ENCODE results near the gene LRP2.

LRP2 gene

DNA sequence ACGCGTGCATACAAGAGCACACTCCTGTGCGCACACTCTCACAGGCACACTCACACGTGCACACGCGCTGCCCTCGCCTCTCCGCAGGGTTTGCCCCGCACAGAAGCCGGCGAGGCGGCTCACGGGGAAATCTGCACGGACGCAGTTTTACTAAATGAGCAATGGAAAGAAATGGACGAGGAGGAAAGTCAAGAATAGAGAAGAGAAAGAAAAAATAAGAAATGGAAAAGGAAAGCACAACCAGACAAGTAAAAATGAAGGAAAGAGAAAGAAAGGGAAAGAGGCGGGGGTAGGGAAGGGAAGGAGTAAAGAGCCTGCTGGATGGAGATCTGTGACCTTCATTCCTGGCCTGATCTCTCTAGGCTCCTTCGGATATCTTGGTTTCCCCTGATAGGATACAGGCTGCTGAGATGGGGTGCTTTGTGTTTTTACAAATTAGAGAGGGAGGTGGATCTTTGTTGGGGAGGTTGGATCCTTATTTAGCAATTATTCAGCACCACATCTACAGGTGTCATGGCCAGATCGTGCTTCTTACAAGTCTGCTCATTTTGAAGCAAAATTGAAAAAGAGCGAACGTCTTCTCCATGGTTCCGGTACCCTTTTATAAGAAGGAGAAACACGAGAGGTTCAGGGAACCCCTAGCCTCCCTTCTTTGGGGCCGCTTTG, 693 bp upstream of the LRP2 start:
- TF ChIP-seq CTCF (IDR thresholded peaks at IDR 0.05; ENCODE audit: low read depth, low read length), result no peak
- no peak for DNase-seq (ENCODE audit: extremely low read depth, low read depth)

DNA sequence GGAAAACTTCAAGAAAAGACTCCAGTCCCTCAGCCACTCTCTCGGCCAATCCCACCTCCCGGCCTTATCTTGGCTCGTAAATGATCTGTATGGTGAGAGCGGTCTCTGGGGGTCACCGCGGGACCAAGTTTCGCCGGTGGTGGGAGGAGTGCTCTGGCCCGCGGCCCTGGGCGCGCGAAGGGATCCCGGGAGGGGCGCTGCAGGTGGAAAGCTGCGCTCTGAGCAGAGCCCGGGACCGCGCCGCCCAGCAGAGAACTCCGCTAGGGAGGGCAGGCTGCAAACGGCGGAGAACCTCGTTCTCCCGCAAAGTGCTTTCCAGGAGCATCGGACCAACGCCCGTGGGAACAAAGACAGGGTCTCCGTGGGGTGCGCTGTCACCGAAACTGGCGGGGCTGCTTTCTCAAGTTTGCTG, 622 bp downstream of the LRP2 start:
- no peak for DNase-seq (ENCODE audit: extremely low read depth, low read depth)
- no peak for TF ChIP-seq CTCF (IDR thresholded peaks at IDR 0.05; ENCODE audit: low read depth, low read length)

DNA sequence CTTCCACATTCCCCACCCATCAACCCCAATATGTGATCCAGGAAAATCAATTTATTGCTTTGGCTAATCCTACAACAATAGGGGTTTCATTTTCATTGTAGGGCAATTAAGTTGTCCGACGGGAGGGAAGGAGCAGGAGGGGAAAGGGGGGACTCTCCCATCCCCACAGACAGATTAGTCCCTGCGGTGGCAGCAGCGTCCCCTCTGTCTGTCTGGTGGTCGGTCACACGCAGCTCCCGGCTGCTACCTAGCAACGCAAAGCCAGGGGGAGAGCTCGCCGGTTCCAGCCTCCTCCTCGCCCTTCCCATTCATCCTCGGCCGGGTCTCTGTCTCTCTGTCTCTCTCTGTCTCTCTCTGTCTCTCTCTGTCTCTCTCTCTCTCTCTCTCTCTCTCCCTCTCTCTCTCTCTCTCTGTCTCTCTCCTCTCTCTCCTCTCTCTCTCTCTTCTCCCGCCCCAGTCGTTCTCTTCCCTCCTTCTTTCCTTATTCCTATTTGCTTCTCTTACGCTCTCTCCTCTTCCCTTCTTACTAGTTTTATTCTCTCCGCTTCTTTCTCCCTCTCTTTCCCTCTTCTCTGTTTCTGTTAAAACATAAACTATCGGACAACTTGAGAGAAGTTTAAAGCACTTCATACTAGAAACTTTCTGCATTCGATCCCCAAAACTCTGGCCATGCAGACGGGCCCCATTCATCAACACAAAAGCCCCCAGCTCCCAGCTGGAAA, 1.2 kb downstream of the LRP2 start:
- DNase-seq (ENCODE audit: extremely low read depth, low read depth), result no peak

DNA sequence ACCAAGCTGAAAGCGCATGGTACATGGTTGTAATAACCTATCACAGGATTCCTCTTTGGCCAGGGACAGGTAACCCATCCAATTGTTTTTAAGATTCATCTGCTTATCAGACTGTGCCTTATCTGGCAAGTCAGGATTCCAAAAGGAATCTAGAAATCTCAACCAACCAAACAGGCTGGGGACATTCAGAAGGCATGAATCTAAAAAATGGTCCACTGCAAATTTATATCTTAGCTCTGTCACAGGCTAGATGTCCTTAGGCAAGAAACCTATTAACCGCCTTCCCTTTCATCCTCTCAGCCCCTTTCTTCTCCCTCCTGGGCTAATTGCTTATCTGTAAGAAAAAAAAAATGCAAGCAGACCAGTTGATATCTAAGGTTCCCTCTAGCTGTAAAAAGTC, 4.3 kb downstream of the LRP2 start:
- TF ChIP-seq CTCF (IDR thresholded peaks at IDR 0.05; ENCODE audit: low read depth, low read length), result no peak
- no peak for DNase-seq (ENCODE audit: extremely low read depth, low read depth)

More for the DNA sequence above, 1.2 kb downstream of the LRP2 start:
- no peak for TF ChIP-seq CTCF (IDR thresholded peaks at IDR 0.05; ENCODE audit: low read depth, low read length)

DNA sequence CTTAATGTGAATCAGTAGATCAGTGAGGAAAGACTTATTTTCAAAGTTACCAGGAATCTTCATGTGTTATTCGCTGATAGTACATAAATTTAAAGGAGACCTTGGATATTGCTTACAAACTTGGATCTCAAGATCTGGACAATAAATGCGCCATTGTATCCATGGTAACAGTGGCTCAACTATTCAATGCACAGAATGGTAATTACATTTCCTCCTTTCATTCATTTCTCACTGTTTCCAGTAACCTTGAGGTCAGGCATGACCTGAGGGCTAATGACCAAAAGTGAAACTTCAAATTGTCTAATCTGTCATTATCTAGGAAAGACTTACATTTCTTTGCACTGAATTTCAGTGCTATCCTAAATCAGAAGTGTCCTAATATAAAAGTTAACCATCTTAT, 8.1 kb downstream of the LRP2 start:
- DNase-seq (ENCODE audit: extremely low read depth, low read depth), result no peak
- no peak for TF ChIP-seq CTCF (IDR thresholded peaks at IDR 0.05; ENCODE audit: low read depth, low read length)

DNA sequence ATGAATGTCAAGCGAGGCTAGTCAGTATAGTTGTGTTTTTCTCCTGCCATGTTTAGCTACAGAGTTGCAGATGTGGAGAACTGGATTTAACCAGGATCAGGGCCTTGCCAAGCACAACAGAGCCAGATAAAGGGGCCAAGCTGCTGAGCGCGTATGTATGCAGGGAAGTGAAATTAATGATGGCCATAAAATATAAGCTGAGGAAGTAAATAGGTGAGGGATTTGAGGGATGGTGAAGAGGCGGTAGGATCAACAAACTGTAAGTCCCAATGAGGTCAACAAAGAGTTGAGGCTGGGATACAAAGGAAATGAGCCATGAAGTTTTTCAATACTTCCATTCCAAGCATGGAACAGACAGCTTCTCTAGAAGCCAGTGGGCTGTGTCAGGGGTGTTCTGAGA, 10.6 kb downstream of the LRP2 start:
- TF ChIP-seq CTCF (IDR thresholded peaks at IDR 0.05; ENCODE audit: low read depth, low read length), result no peak
- no peak for DNase-seq (ENCODE audit: extremely low read depth, low read depth)

DNA sequence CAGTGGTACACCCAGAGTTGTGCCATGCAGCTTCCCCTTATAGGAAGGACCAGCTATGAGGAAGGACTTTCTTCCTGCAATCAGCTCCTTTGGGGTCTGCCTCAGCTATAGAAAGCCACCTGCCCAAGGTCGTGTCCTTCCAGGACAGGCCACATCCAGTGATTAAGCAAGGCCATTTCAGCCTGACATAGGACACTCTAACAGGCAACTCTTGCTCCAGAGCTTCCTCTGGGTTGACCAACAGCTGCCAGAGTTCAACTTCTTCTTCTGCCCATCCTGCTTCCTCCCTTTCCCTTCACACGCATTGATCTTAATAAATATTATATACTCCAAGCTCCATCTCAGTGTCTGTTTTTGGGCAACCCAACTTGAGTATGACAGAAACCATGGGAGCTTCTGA, 12.8 kb downstream of the LRP2 start:
- TF ChIP-seq CTCF (IDR thresholded peaks at IDR 0.05; ENCODE audit: low read depth, low read length), result no peak
- no peak for DNase-seq (ENCODE audit: extremely low read depth, low read depth)
